HepG2 (cell line): ENCODE data around the gene OLR1. TPM values are rescaled to one million over a fixed set of nuclear protein-coding genes. Genes with fewer than 3 reads are reported as not detected.

Source experiments
- ATAC-seq: fragments of 200-7000 bp; cut with Tn5 transposase; 3 replicates; pipeline ENCODE4 v1.9.1; 2020; ENCODE audit warnings: mild to moderate bottlenecking, moderate library complexity
- BruUV-seq: library from RNA; stranded (reverse); fragments of 400-500 nt; replicated peaks from 2 replicates; lab custom pipeline; 2021; lab: Mats Ljungman, UMichigan
- CTCF ChIA-PET: fragments of 300-600 bp; formaldehyde crosslinking; extraction: SDS; loops from one replicate; lab custom pipeline; 2021; ENCODE audit warnings: low total read pairs, inconsistent platforms, low intra/inter-chr PET ratio; lab: Yijun Ruan, JAX
- POLR2A ChIA-PET: fragments of 350-600 bp; sonication (Branson Sonifier 250); formaldehyde crosslinking; loops from one replicate; lab custom pipeline; 2020; ENCODE audit warnings: antibody characterized with exemption, inconsistent platforms; lab: Yijun Ruan, JAX
- DNase-seq: peaks from one replicate; pipeline ENCODE4 v3.0.0-alpha.2; 2015; ENCODE audit warnings: low spot score
- FAIRE-seq: peaks from 3 replicates; lab custom pipeline; 2011; peaks lifted over from hg19 to GRCh38; lab: Jason Lieb, UNC
- H2AFZ ChIP-seq: one replicate; pipeline ENCODE4 v1.6.1; 2011; ENCODE audit warnings: low read length, inconsistent platforms
- H3K27ac ChIP-seq: fragments of 300-600 bp; 3 replicates; pipeline ENCODE4 v1.8.0; 2011; ENCODE audit warnings: mixed run types, mild to moderate bottlenecking, mixed read lengths, low read length, inconsistent platforms; ENCODE audit not compliant: insufficient read depth; ENCODE audit errors: extremely low read length
- H3K27me3 ChIP-seq, 2 experiments: fragments of 200-600 bp in 1 of 2; 2 replicates in 1 of 2; 3 replicates in 1 of 2; pipeline versions ENCODE4 v1.6.0 to v1.8.0; 2011; ENCODE audit warnings: low read length in 2 of 2, mild to moderate bottlenecking in 2 of 2, moderate library complexity in 2 of 2, inconsistent platforms in 1 of 2; ENCODE audit not compliant: insufficient read depth in 2 of 2, control insufficient read depth in 1 of 2
- H3K36me3 ChIP-seq, 2 experiments: fragments of 200-600 bp in 1 of 2; replicated peaks in 1 of 2; 2 replicates in 1 of 2; 3 replicates in 1 of 2; pipeline versions ENCODE4 v1.5.1 to v1.8.0; 2011; ENCODE audit warnings: low read length in 2 of 2, inconsistent platforms in 1 of 2; ENCODE audit not compliant: insufficient read depth in 2 of 2, control insufficient read depth in 1 of 2
- H3K4me1 ChIP-seq: 2 replicates; pipeline ENCODE4 v1.5.1; 2012; ENCODE audit warnings: low read length, inconsistent platforms; ENCODE audit not compliant: insufficient read depth
- H3K4me2 ChIP-seq: 2 replicates; pipeline ENCODE4 v1.6.0; 2011; ENCODE audit warnings: low read depth, low read length, inconsistent platforms
- H3K4me3 ChIP-seq, 3 experiments: fragments of 200-600 bp in 1 of 3; sonication (generic), shearing (Covaris generic) in 1 of 3; replicated peaks in 1 of 3; 2 replicates each; pipeline ENCODE4 v1.5.1; 2011 to 2016; ENCODE audit warnings: low read length in 3 of 3, inconsistent platforms in 2 of 3, low read depth in 2 of 3, mild to moderate bottlenecking in 2 of 3, control low read depth in 1 of 3, mixed read lengths in 1 of 3; ENCODE audit not compliant: insufficient read depth in 1 of 3
- H3K79me2 ChIP-seq: one replicate; pipeline ENCODE4 v1.6.1; 2011; ENCODE audit warnings: low read length, inconsistent platforms; ENCODE audit not compliant: insufficient read depth
- H3K9ac ChIP-seq: 2 replicates; pipeline ENCODE4 v1.6.0; 2011; ENCODE audit warnings: mild to moderate bottlenecking, low read depth, low read length, inconsistent platforms; ENCODE audit not compliant: insufficient read depth
- H3K9me3 ChIP-seq: 2 replicates; pipeline ENCODE4 v1.5.1; 2012; ENCODE audit warnings: mild to moderate bottlenecking, low read length
- H4K20me1 ChIP-seq: 2 replicates; pipeline ENCODE4 v1.6.0; 2011; ENCODE audit warnings: inconsistent platforms, mild to moderate bottlenecking, low read length, moderate library complexity; ENCODE audit not compliant: insufficient read depth
- ATF3 ChIP-seq: sonication (generic); formaldehyde crosslinking; IDR thresholded peaks from 2 replicates; pipeline ENCODE4 v1.4.0; 2020; ENCODE audit warnings: missing genetic modification reagents
- HMGXB4 ChIP-seq, 2 experiments: sonication (generic) in 1 of 2; formaldehyde crosslinking in 1 of 2; IDR thresholded peaks; 2 replicates each; pipeline versions ENCODE4 v1.4.0 to v1.6.1; 2018 to 2020; ENCODE audit warnings: missing genetic modification reagents in 2 of 2, borderline replicate concordance in 1 of 2, low read depth in 1 of 2, mild to moderate bottlenecking in 1 of 2, missing biosample characterization in 1 of 2
- HNRNPK ChIP-seq: fragments of 200-400 bp; formaldehyde crosslinking; IDR thresholded peaks from 2 replicates; pipeline ENCODE4 v1.6.1; 2018; ENCODE audit warnings: low read length, low read depth, moderate library complexity, mild to moderate bottlenecking; ENCODE audit not compliant: poor library complexity, severe bottlenecking
- MAFF ChIP-seq: IDR thresholded peaks from 2 replicates; pipeline ENCODE4 v1.6.1; 2011; ENCODE audit warnings: low read depth, low read length, improper control_type of control experiment
- MAFK ChIP-seq, 2 experiments: IDR thresholded peaks in 1 of 2; conservative IDR thresholded peaks in 1 of 2; 2 replicates each; pipeline ENCODE4 v1.6.1; 2011; ENCODE audit warnings: improper control_type of control experiment in 2 of 2, low read length in 2 of 2
- RORA ChIP-seq: sonication (generic); formaldehyde crosslinking; IDR thresholded peaks from 2 replicates; pipeline ENCODE4 v1.5.0; 2020; ENCODE audit warnings: mild to moderate bottlenecking, missing genetic modification reagents, moderate library complexity
- SP5 ChIP-seq: IDR thresholded peaks from 2 replicates; pipeline ENCODE4 v1.6.1; 2016; ENCODE audit warnings: low read depth, borderline replicate concordance
- ZBTB37 ChIP-seq: sonication (generic); formaldehyde crosslinking; IDR thresholded peaks from 2 replicates; pipeline ENCODE4 v1.4.0; 2020; ENCODE audit warnings: mild to moderate bottlenecking, missing genetic modification reagents
- WGBS: methylation state at CpG from one replicate; pipeline ENCODE4 v1.1.6; 2017; ENCODE audit warnings: low lambda C conversion rate; 5-methylcytosine and 5-hydroxymethylcytosine counted together
- in situ Hi-C: cut with HindIII; loops from 2 replicates; pipeline ENCODE4 v1.10.0; 2017; ENCODE audit warnings: low pct_unique_long_range_greater_than_20kb; ENCODE audit not compliant: extremely low pct_ligation_motif_present
- intact Hi-C: fragments of 100-400 bp; cut with micrococcal nuclease; formaldehyde crosslinking; loops from one replicate; pipeline ENCODE4 v1.10.0; 2022; ENCODE audit not compliant: unreplicated experiment
- polyA plus RNA-seq, 8 experiments: library from polyadenylated mRNA; depleted of rRNA in 3 of 8; stranded (reverse) in 7 of 8; unstranded in 1 of 8; fragments of >200 nt; fragmentation: Illumina TruSeq in 4 of 8; extraction: Trizol in 4 of 8; gene quantifications; 2 replicates each; pipeline versions ENCODE4 v1.2.1 to v1.2.3, GENCODE V29; 2011 to 2016; ENCODE audit warnings: low read depth in 4 of 8, missing spikeins in 1 of 8, mixed read lengths in 1 of 8; ENCODE audit not compliant: insufficient read depth in 1 of 8
- total RNA-seq, 5 experiments: library from RNA; depleted of rRNA; stranded (reverse); fragments of >200 nt; fragmentation: Illumina TruSeq; extraction: Trizol; gene quantifications; 2 replicates each; pipeline ENCODE4 v1.2.3, GENCODE V29; 2016; ENCODE audit warnings: low read depth in 1 of 5

Gene OLR1
- total and polyA plus RNA-seq, 2 of the 13 experiments (the other 11 are each of a cell fraction or from before 2014, with no cell fraction given) = not detected

- Histone ChIP-seq H2AFZ (no peak within 1 kb of the TSS), H3K27ac (no peak within 1 kb of the TSS), H3K4me2 (no peak within 1 kb of the TSS), H3K79me2 (no peaks in the 10 kb centered on the region), H3K4me1 (no peaks in the 10 kb centered on the region), H4K20me1 (no peaks in the 10 kb centered on the region), H3K36me3 (no peaks in the 10 kb centered on the region), H3K9ac (no peak within 1 kb of the TSS), H3K27me3 (peaks cover 0 to 11% of the 10 kb centered on the region in 2 experiments; a peak in 1 of 5 replicates), H3K9me3 (no peaks in the 10 kb centered on the region), H3K4me3 (no peak within 1 kb of the TSS)
- DNase-seq (no peak), ATAC-seq (no peak), FAIRE-seq (no peak)
- no TSS peak for BruUV-seq
- intact Hi-C loops = no loop called here
- WGBS = 0% methylated on average over 1 of the region's 1 CpG
- in situ Hi-C loops = loop anchor here (10.0 kb wide), 1 partner anchor 375 kb away; no protein-coding TSS in a partner anchor
- ChIA-PET CTCF (no interaction called here), POLR2A (no interaction called here)
- TF ChIP-seq ZBTB37 (CRISPR knock-in tag) = no peak
- TF ChIP-seq SP5 (CRISPR knock-in tag) = no peak
- peak; percentile 78 to 91 for TF ChIP-seq MAFK (conservative IDR thresholded peaks at IDR 0.05 in 1 of 2, IDR thresholded peaks at IDR 0.05 in 1 of 2; ENCODE audit: low read length in 2 of 2)
- no peak for TF ChIP-seq RORA (CRISPR knock-in tag)
- no peak for TF ChIP-seq HNRNPK
- peak; percentile 82 for TF ChIP-seq MAFF
- no peak for TF ChIP-seq HMGXB4 (CRISPR knock-in tag; IDR thresholded peaks at IDR 0.05; ENCODE audit: borderline replicate concordance in 1 of 2, low read depth in 1 of 2)
- no peak for TF ChIP-seq ATF3 (CRISPR knock-in tag)
Measured at GRCh38 chr12:10130042-10130441, 41.9 kb downstream of the OLR1 start, which contains the start of gene CLEC7A. TSS of gene CLEC7A (minus strand) at chr12:10130199. CDS start at chr12:10130082, 117 bp downstream.
